ENCODE data around the gene THSD4.
"Not testable (repeated sequence)": the region's sequence is repeated elsewhere in the genome, so short reads cannot be mapped to it uniquely, and the experiment has no call there.

DNA sequence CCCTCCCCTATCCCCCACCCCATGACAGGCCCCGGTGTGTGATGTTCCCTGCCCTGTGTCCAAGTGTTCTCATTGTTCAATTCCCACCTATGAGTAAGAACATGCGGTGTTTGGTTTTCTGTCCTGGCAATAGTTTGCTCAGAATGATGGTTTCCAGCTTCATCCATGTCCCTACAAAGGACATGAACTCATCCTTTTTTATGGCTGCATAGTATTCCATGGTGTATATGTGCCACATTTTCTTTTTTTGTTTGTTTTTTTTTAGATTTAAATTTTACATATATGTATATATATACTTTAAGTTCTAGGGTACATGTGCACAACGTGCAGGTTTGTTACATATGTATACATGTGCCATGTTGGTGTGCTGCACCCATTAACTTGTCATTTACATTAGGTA is 555.0 kb downstream of the THSD4 start:
- TF ChIP-seq, protein P1, sequence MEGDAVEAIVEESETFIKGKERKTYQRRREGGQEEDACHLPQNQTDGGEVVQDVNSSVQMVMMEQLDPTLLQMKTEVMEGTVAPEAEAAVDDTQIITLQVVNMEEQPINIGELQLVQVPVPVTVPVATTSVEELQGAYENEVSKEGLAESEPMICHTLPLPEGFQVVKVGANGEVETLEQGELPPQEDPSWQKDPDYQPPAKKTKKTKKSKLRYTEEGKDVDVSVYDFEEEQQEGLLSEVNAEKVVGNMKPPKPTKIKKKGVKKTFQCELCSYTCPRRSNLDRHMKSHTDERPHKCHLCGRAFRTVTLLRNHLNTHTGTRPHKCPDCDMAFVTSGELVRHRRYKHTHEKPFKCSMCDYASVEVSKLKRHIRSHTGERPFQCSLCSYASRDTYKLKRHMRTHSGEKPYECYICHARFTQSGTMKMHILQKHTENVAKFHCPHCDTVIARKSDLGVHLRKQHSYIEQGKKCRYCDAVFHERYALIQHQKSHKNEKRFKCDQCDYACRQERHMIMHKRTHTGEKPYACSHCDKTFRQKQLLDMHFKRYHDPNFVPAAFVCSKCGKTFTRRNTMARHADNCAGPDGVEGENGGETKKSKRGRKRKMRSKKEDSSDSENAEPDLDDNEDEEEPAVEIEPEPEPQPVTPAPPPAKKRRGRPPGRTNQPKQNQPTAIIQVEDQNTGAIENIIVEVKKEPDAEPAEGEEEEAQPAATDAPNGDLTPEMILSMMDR (IDR thresholded peaks at IDR 0.05; ENCODE audit: low read length): not testable (repeated sequence)
- not testable (repeated sequence) for TF ChIP-seq EZH2 (IDR thresholded peaks at IDR 0.05; ENCODE audit: borderline replicate concordance, low read length)
